Parathyroid adenoma (tissue), 2 donors: Measurements from ENCODE around the gene TEFM.

Experiments used
- H2AFZ ChIP-seq: fragments of 300-600 bp; sonication (generic); one replicate; pipeline ENCODE4 v1.7.0; 2017; ENCODE audit warnings: antibody characterized with exemption, mild to moderate bottlenecking
- H3K27ac ChIP-seq: fragments of 300-600 bp; sonication (generic); one replicate; pipeline ENCODE4 v1.7.0; 2017
- H3K27me3 ChIP-seq: fragments of 300-600 bp; sonication (generic); one replicate; pipeline ENCODE4 v1.7.0; 2017; ENCODE audit warnings: low read length; ENCODE audit not compliant: control insufficient read depth, insufficient read depth
- H3K36me3 ChIP-seq: fragments of 300-600 bp; sonication (generic); one replicate; pipeline ENCODE4 v1.7.0; 2017; ENCODE audit warnings: low read length; ENCODE audit not compliant: control insufficient read depth, insufficient read depth
- H3K4me1 ChIP-seq: fragments of 300-600 bp; sonication (generic); one replicate; pipeline ENCODE4 v1.7.0; 2017; ENCODE audit warnings: control low read depth
- H3K4me2 ChIP-seq: fragments of 300-600 bp; sonication (generic); one replicate; pipeline ENCODE4 v1.7.0; 2017; ENCODE audit warnings: low read length
- H3K4me3 ChIP-seq: fragments of 300-600 bp; sonication (generic); one replicate; pipeline ENCODE4 v1.7.0; 2017; ENCODE audit warnings: low read depth, low read length
- H3K79me2 ChIP-seq: fragments of 300-600 bp; sonication (generic); one replicate; pipeline ENCODE4 v1.7.0; 2017; ENCODE audit warnings: control low read depth
- H3K9ac ChIP-seq: fragments of 300-600 bp; sonication (generic); one replicate; pipeline ENCODE4 v1.7.0; 2017; ENCODE audit warnings: mild to moderate bottlenecking
- H3K9me3 ChIP-seq: fragments of 300-600 bp; sonication (generic); one replicate; pipeline ENCODE4 v1.7.0; 2017; ENCODE audit warnings: low read length; ENCODE audit not compliant: control insufficient read depth
- CTCF ChIP-seq: fragments of 300-600 bp; sonication (generic); IDR thresholded peaks from one replicate; pipeline ENCODE4 v1.7.0; 2017; ENCODE audit warnings: antibody characterized with exemption, mild to moderate bottlenecking
- donor health status: primary hyperparathyroidism.

Gene TEFM

DNA sequence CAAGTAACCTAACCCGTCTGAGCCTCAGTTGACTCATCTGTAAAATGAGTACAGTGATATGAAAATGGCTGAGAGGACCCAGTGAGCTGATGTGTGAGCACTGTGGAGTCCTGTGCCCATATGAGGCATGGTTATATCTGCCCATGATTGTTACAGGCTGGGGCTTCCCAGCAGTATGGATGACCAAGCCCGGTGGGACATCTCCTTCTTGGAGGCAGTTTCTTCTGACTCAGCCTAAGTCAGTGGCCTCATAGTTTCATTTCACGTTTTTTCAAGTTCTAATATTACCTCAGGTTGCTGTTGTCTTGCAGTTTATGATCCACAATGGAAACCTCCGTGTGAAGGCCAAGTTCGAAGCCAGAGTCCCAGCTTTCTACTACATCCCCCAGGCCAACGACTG lies 20.5 kb upstream of the TEFM start:
- H3K4me2 ChIP-seq, result no peak overlapping the region
- H3K4me3 ChIP-seq, result no peak overlapping the region
- H3K36me3 ChIP-seq, result no peaks in the 10 kb centered on the region
- H3K27ac ChIP-seq, result no peak overlapping the region
- no peaks in the 10 kb centered on the region for H3K9me3 ChIP-seq
- no peaks in the 10 kb centered on the region for H3K27me3 ChIP-seq
- TF ChIP-seq CTCF, result no peak
- no peaks in the 10 kb centered on the region for H3K4me1 ChIP-seq
- H3K9ac ChIP-seq, result no peak overlapping the region
- no peak overlapping the region for H2AFZ ChIP-seq
- no peaks in the 10 kb centered on the region for H3K79me2 ChIP-seq

DNA sequence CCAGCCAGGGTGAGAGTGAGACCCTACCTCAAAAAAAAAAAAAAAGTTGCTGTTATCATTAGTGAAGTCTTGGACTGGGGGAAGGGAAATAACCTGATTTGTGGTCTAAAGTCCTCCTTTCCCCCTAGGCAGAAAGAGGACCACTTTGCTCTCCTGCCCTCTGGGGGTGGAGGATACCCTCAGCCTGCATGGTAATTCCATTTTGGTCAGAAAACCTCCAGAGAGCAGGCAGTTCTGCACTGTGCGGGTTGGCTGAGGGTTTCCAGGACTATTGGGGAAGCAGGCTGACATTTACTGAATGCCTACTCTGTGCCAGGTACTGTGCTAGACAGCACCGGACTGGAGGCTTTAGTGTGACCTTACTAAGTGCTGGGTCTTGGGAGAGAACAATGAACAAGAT lies 18.3 kb upstream of the TEFM start:
- Histone ChIP-seq H3K36me3 (no peaks in the 10 kb centered on the region), H3K4me1 (no peaks in the 10 kb centered on the region), H2AFZ (no peak overlapping the region), H3K27me3 (no peaks in the 10 kb centered on the region), H3K4me3 (no peak overlapping the region), H3K79me2 (no peaks in the 10 kb centered on the region), H3K27ac (no peak overlapping the region), H3K9ac (no peak overlapping the region), H3K9me3 (no peaks in the 10 kb centered on the region), H3K4me2 (no peak overlapping the region)
- no peak for TF ChIP-seq CTCF

GRCh38 chr17:30922235-30923030 lies 16.4 kb upstream of the TEFM start:
- Histone ChIP-seq H3K79me2 (no peaks in the 10 kb centered on the region), H3K27me3 (no peaks in the 10 kb centered on the region), H3K4me3 (peak overlapping the region; percentile 57), H2AFZ (peak overlapping the region; percentile 98), H3K9me3 (no peaks in the 10 kb centered on the region), H3K9ac (peak overlapping the region; percentile 43), H3K4me2 (peak overlapping the region; percentile 82), H3K36me3 (no peaks in the 10 kb centered on the region), H3K4me1 (no peaks in the 10 kb centered on the region), H3K27ac (no peak overlapping the region)
- TF ChIP-seq CTCF, result no peak

- Histone ChIP-seq H3K9ac (peak within 1 kb of the TSS; percentile 43), H3K27me3 (no peaks in the 10 kb centered on the region)
Measured at GRCh38 chr17:30921544-30922196, 15.6 kb upstream of the TEFM start, which contains the start of gene ADAP2. TSS of gene ADAP2 (plus strand) at chr17:30921945. CDS start at chr17:30922015, 70 bp downstream.

More at GRCh38 chr17:30921544-30922196, 15.6 kb upstream of the TEFM start, which contains the start of gene ADAP2:
- Histone ChIP-seq H3K27ac (peak within 1 kb of the TSS; percentile 13), H2AFZ (peak within 1 kb of the TSS; percentile 98), H3K4me3 (peak within 1 kb of the TSS; percentile 57), H3K9me3 (no peaks in the 10 kb centered on the region), H3K36me3 (no peaks in the 10 kb centered on the region), H3K4me1 (no peaks in the 10 kb centered on the region), H3K79me2 (no peaks in the 10 kb centered on the region), H3K4me2 (peak within 1 kb of the TSS; percentile 82)
- TF ChIP-seq CTCF, result no peak
